Mucosa of descending colon (tissue), 3 donors: ENCODE measurements around the gene OVOL1. TPM values are rescaled to one million over a fixed set of nuclear protein-coding genes. Genes with fewer than 3 reads are reported as not detected.
A peak's percentile ranks its signal among the peaks of the same experiment; 100 is the strongest.

Source experiments
- ATAC-seq: fragments of 200-7000 bp; cut with Tn5 transposase; one replicate; pipeline ENCODE4 v1.9.1; 2020; ENCODE audit warnings: mild to moderate bottlenecking, moderate library complexity
- DNase-seq, 3 donors: peaks; one replicate each; pipeline ENCODE4 v3.0.0-alpha.2; 2020
- H3K36me3 ChIP-seq: fragments of 200-600 bp; one replicate; pipeline ENCODE4 v1.8.0; 2021; ENCODE audit warnings: low read depth, mild to moderate bottlenecking
- H3K4me1 ChIP-seq: fragments of 200-600 bp; one replicate; pipeline ENCODE4 v1.8.0; 2021; ENCODE audit warnings: low read depth, mild to moderate bottlenecking
- H3K4me3 ChIP-seq: fragments of 200-600 bp; one replicate; pipeline ENCODE4 v1.8.0; 2021; ENCODE audit warnings: mild to moderate bottlenecking
- H3K9me3 ChIP-seq: fragments of 200-600 bp; one replicate; pipeline ENCODE4 v1.8.0; 2021; ENCODE audit warnings: mild to moderate bottlenecking
- intact Hi-C, 2 donors: fragments of 100-400 bp; cut with DNase I in 1 of 2; cut with micrococcal nuclease in 1 of 2; formaldehyde crosslinking; loops; one replicate each; pipeline versions ENCODE4 v1.11.0 to v1.11.1; 2022; cut with DNase I, micrococcal nuclease
- total RNA-seq, 3 donors: library from RNA; stranded (reverse); fragmentation: NEBNext Ultra II Directional in 2 of 3; extraction: Animal tissue kit (Norgen Biotek cat#: 25700) in 2 of 3; gene quantifications; one replicate each; pipeline versions ENCODE4 v1.2.1 to v1.2.4, GENCODE V29; 2021 to 2023
- TF ChIP-seq, protein P1 (sequence below): fragments of 200-600 bp; IDR thresholded peaks from one replicate; pipeline ENCODE4 v1.8.0; 2022; ENCODE audit warnings: antibody characterized with exemption, mild to moderate bottlenecking
- donor health status: DM: no; HTN: no; CAD: no; lungs with moderate emphysema.
- donor health status: DM: no; HTN: no; CAD: no.
- donor health status: DM: no; HTN: yes; CAD: no.

OVOL1 gene
- total RNA-seq, 3 donors from 2014 or later: 16.5 to 48.6 (median 34.3) TPM

DNA sequence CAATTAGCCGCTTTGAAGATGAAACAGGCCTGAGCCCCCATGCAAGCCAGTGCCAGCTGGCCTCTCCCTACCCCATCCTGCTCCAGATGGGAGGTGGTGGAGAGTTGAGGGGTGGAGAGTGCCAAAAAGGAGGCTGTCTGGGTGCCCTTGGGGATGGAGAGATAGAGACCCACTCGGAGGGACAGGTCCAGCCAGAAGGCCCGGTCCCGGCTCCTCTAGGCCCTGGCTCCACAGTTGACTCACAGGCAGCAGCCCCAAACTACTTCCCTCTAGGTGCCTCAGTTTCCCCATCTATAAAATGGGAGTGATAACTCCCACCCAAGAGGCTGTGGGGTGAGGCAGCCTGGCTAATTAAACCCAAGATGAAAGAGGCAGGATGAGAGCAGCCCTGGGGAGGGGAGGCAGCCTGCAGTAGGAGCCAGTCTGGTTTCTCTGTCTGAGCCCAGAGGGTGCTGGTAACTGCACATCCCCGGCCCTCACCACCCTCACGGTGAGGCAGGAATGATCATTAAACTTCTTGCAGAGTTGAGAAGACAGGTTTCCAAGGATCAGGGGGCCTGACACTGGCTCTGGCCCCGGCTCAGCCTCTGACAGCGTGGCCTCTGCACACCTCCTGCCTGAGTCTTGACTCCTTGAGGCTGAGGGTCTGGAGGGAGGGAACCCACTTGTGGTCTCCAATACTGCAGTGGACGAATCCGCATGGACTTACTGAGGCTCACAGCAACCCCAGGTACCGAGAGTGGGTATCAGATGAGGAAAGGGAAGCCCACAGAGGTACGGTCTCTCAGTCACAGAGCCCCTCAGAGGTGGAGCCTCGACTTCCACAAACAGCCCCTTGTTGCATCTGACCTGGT is 4.7 kb upstream of the OVOL1 start:
- TF ChIP-seq, protein P1, sequence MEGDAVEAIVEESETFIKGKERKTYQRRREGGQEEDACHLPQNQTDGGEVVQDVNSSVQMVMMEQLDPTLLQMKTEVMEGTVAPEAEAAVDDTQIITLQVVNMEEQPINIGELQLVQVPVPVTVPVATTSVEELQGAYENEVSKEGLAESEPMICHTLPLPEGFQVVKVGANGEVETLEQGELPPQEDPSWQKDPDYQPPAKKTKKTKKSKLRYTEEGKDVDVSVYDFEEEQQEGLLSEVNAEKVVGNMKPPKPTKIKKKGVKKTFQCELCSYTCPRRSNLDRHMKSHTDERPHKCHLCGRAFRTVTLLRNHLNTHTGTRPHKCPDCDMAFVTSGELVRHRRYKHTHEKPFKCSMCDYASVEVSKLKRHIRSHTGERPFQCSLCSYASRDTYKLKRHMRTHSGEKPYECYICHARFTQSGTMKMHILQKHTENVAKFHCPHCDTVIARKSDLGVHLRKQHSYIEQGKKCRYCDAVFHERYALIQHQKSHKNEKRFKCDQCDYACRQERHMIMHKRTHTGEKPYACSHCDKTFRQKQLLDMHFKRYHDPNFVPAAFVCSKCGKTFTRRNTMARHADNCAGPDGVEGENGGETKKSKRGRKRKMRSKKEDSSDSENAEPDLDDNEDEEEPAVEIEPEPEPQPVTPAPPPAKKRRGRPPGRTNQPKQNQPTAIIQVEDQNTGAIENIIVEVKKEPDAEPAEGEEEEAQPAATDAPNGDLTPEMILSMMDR: no peak
- Histone ChIP-seq H3K4me1 (peaks cover 27% of the 10 kb centered on the region), H3K9me3 (no peaks in the 10 kb centered on the region), H3K4me3 (no peak overlapping the region), H3K36me3 (peaks cover 2% of the 10 kb centered on the region)
- intact Hi-C loops: no loop called here
- no peak for ATAC-seq
- DNase-seq: peak in 2 of 3 donors; percentile 27 to 37

- H3K9me3 ChIP-seq: no peaks in the 10 kb centered on the region
- H3K4me1 ChIP-seq: peaks cover 29% of the 10 kb centered on the region
- intact Hi-C loops: no loop called here
- DNase-seq: peak; percentile 11 to 56 (median 37)
- no peak for ATAC-seq
- TF ChIP-seq, protein P1: no peak
- no peak overlapping the region for H3K4me3 ChIP-seq
- H3K36me3 ChIP-seq: peaks cover 2% of the 10 kb centered on the region
Observed at GRCh38 chr11:65782816-65783228, 4.0 kb upstream of the OVOL1 start.

DNA sequence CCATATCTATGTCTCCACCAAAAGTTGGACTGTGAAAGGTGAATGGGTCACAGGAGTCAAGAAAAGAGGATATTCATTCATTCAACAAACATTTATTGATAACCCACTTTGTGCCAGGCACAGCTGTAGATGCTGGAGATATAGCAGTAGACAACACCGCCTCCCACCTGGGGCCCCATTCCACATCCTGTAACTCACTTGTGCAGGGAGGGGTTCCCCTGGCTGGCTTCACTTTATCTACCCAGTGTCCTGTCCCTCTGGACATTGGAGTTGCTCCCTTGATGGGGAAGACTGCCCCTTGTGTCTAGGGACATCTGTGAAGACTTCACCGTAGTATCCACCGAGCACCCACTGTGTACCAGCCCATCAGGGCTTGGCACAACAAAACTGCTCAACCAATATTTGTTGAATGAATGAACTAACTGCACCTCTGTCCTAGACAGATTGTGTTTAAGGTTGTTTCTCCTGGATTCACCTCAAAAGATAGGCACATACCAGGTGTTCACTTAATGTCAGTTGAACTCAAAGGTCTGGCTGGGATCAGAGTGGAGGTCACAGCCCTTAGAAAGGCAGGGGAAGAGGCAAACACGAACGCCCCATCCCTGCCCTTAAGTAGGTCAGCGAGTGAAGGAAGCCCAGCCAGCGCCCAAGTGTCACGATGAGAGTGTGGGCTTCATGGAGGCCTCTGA is 1.4 kb upstream of the OVOL1 start:
- Histone ChIP-seq H3K4me3 (no peak overlapping the region), H3K36me3 (no peaks in the 10 kb centered on the region), H3K9me3 (no peaks in the 10 kb centered on the region), H3K4me1 (peaks cover 22% of the 10 kb centered on the region)
- TF ChIP-seq, protein P1: no peak
- intact Hi-C loops: no loop called here
- no peak for ATAC-seq
- DNase-seq: peak in 2 of 3 donors; percentile 31 to 34

DNA sequence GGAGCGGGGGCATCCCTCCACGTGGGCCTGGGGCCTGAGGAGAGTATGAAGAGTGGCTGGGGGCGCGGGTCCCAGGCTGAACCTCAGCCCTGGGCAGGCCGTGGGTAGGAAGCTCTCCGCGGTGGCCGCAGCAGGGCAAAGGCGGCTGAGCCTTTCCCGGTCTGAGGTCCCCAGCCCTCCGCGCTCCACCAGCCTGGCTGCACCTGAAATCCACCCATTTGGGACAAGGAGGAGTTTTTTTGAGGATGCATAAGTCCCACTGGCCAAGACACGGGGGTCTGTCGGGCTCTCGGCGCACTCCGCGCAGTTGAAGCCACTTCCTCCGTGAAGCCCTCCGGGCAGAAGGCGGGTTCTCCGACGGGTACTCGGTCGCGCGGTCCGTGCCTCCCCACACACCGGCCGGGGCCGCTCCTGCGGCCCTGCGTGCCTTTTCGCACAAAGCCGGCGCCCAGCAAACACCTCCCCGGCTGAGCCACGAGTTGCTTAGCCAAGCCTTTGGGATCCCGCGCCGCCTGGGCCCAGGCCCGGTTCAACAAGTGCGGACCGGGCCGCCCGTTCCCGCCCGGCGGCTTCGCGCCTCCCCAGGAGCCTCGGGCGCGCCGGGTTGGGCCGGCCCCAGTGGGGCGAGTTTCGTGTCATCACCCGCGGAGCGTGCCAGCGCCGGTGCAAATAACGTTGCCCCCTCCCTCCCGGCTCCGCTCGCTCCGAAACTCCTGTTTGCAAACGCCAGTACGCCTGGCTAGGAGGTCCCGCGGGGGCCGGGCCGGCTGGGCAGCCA is 666 bp upstream of the OVOL1 start:
- Histone ChIP-seq H3K4me3 (no peak overlapping the region), H3K36me3 (no peaks in the 10 kb centered on the region), H3K9me3 (no peaks in the 10 kb centered on the region), H3K4me1 (peaks cover 27% of the 10 kb centered on the region)
- TF ChIP-seq, protein P1: no peak
- intact Hi-C loops: no loop called here
- peak in 1 of 3 donors; percentile 48 for DNase-seq
- ATAC-seq: peak; percentile 24
